Measurements from ENCODE around the gene USP19. TPM values are rescaled to one million over a fixed set of nuclear protein-coding genes. Genes with fewer than 3 reads are reported as not detected.
A peak's percentile ranks its signal among the peaks of the same experiment; 100 is the strongest.

Gene USP19
- total RNA-seq: 10 to 100 TPM; 77.8 to 78.2 TPM

DNA sequence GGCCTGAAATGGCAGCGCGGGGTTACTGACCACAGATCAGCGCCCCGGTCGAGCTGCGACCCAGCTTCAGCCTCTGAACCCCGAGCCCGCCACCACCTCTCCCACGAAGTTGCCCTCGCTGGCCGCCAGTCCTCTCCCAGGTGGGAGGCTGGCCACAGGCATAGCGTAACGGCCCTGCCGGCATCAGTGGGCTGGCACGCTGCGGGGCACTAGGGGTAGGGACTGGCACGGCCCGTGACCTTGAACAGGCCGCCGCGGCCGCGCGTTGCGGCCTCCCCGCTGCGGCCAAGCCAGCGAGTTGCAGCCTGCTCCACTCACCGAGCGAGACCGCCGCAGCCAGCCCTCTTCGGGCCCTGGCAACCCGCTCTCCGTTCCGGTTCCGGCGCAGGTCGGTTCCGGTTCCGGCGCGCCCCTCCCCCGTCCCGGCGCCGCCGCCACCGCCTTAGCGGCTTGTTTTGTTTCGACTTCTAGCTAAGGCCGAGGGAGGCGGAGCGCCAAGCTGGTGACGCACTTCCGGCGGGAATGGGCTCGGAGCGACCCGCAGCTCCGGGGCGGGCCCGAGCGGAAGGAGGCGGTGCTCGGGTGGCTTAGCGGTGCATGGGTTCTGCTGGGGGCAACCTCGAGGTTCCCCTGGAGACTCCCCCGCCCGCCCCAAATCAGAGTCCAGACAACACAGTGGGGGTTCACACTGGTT, at the start of gene USP19:
USP19 (minus strand) TSS at position 386 of the 694 bp plus-strand sequence. CDS start 1,678 bp downstream, outside the sequence.
- Mint-ChIP-seq H3K4me3 (peak within 1 kb of the TSS; percentile 92), H3K27ac (peak within 1 kb of the TSS; percentile 89), H3K4me1 (peaks cover 5% of the 10 kb centered on the region), H3K27me3 (no peaks in the 10 kb centered on the region), H3K9me3 (no peaks in the 10 kb centered on the region), H3K36me3 (peaks cover 10% of the 10 kb centered on the region)
- ATAC-seq (ENCODE audit: low read depth): peak; percentile 93
- POLR2A ChIA-PET: interaction anchor here (0.7 to 4.7 kb wide), 14 partner anchors 9 to 350 kb away, joined by 3 to 55 read pairs (median 4); partner anchors contain the start of genes DAG1, NDUFAF3, P4HTM and QARS1
- DNase-seq: peak; percentile 95

DNA sequence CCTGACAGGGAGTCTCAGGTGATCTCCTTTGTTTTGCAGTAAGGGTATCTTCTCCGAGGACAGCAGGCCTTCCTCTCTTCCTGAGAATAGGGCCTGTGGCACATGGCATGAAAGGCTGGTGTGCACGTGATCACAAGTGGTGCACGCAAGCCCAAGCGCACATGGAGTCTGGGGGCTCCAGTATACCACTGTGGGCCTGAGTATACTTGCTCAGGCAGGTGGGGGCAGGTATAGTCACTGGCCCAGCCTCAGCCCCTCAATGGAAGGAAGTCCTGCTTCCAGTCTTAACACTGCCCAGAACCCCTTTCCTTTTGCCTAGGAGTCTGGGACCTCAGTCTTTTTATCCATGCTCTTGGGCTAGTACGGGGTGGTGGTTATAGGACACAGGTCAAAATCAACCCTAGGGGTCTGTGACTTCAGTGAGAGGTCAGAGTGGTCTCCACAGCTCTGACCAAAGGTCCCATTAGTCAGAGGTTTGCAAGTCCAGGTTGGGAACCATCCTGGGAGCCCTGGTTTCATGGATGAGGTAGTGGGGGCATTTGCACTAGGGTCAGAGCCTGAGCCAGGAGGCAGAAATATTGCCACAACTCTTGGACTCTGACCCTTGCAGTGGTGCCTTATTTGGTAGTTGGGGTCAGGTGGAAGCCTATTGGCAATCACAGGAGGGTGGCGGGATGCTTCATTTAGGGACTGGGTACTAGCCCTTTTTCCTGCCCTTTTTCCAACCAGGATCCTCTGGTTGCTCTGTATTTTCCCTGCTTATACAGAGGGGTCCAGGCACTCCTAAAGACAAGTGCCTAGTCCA, 46.3 kb upstream of the USP19 start:
- peaks cover 31% of the 10 kb centered on the region for H3K4me1 Mint-ChIP-seq
- peaks cover under 1% of the 10 kb centered on the region for H3K27me3 Mint-ChIP-seq
- no peaks in the 10 kb centered on the region for H3K9me3 Mint-ChIP-seq
- H3K27ac Mint-ChIP-seq: peak overlapping the region; percentile 91
- POLR2A ChIA-PET: interaction anchor here (0.7 to 1.3 kb wide), 2 partner anchors 173 kb away, joined by 3 read pairs; partner anchors contain the start of gene USP4
- peaks cover 11% of the 10 kb centered on the region for H3K36me3 Mint-ChIP-seq
- H3K4me3 Mint-ChIP-seq: peak overlapping the region; percentile 88
- DNase-seq: no peak
- ATAC-seq (ENCODE audit: low read depth): no peak

GRCh38 chr3:49165771-49166751, 45.4 kb upstream of the USP19 start, which contains the start of gene CCDC71:
TSS of gene CCDC71 (minus strand) at chr3:49166331. CDS start at chr3:49164208, 2,123 bp downstream.
- Mint-ChIP-seq H3K4me1 (peaks cover 36% of the 10 kb centered on the region), H3K4me3 (peak within 1 kb of the TSS; percentile 94), H3K36me3 (peaks cover 11% of the 10 kb centered on the region), H3K9me3 (no peaks in the 10 kb centered on the region), H3K27me3 (no peaks in the 10 kb centered on the region), H3K27ac (peak within 1 kb of the TSS; percentile 91)
- peak; percentile 86 for DNase-seq
- peak; percentile 76 for ATAC-seq (ENCODE audit: low read depth)
- POLR2A ChIA-PET: interaction anchor here (0.7 to 1.4 kb wide), 4 partner anchors 46 to 246 kb away, joined by 3 to 5 read pairs (median 3); partner anchors contain the start of genes QRICH1, RHOA, TCTA and USP19

DNA sequence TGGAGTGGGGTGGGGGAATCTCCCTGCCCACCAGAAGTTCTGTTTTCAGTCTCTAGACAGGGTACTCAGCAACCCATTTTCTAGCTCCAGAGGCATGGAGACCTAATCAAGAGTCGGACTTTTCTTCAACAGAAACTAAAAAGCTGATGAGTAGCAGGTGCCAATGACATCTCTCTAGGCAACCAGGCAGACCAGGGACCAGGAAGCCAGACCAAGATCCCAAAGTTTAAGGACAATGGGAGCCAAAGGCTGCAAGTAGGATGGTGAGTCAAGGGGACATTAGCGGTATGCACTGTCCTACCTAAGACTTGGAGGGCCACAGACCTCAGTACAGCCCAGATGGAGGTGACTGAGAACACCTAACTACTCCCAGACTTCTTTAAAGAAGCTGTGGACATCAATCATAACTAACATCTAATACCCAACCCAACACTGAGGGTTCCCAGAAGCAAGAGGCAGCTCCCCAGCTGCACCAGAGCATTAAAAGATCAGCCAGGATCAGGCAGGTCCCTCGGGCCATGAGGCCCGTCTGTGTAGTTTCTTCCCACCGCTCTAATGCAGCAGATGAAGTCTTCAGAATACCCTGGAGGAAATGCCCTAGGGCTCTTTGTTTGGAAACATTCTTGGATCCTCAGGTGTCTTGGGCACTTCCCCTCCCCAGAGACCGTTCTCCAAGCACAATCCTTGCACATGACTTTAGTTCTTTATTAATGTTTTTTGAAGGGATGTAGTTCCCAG, 44.5 kb upstream of the USP19 start:
- Mint-ChIP-seq H3K9me3 (no peaks in the 10 kb centered on the region), H3K27me3 (no peaks in the 10 kb centered on the region), H3K27ac (peak overlapping the region; percentile 85), H3K4me3 (peak overlapping the region; percentile 94), H3K36me3 (peaks cover 11% of the 10 kb centered on the region), H3K4me1 (peaks cover 33% of the 10 kb centered on the region)
- DNase-seq (no peak), ATAC-seq (ENCODE audit: low read depth) (no peak)
- POLR2A ChIA-PET: interaction anchor here (1.1 to 1.4 kb wide), 3 partner anchors 45 to 246 kb away, joined by 3 to 5 read pairs (median 3); partner anchors contain the start of genes QRICH1, RHOA, TCTA and USP19

DNA sequence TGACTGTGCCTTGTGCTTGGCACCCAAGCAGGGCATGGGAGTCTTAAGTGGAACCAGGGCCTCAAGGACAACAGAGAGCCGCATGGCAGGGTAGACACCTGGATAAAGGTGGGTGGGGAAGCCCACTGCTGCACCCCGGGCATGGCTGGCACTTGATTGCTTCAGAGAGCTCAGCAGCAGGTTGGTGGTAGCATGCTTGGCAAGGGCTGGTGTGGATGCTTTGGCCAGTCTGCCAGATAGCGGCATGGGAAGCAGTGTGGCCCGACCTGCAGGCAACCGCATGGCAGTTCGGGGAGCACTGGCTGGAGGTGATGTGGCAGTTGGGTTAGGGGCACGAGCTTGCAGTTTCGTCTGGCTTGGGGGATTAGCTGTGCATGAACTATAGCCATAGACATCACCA, 43.0 kb upstream of the USP19 start:
- Mint-ChIP-seq H3K27me3 (no peaks in the 10 kb centered on the region), H3K4me3 (peak overlapping the region; percentile 27)
- POLR2A ChIA-PET: interaction anchor here (1.9 kb wide), 1 partner anchor 70 kb away, joined by 4 read pairs; the partner anchor contains the start of gene QRICH1

DNA sequence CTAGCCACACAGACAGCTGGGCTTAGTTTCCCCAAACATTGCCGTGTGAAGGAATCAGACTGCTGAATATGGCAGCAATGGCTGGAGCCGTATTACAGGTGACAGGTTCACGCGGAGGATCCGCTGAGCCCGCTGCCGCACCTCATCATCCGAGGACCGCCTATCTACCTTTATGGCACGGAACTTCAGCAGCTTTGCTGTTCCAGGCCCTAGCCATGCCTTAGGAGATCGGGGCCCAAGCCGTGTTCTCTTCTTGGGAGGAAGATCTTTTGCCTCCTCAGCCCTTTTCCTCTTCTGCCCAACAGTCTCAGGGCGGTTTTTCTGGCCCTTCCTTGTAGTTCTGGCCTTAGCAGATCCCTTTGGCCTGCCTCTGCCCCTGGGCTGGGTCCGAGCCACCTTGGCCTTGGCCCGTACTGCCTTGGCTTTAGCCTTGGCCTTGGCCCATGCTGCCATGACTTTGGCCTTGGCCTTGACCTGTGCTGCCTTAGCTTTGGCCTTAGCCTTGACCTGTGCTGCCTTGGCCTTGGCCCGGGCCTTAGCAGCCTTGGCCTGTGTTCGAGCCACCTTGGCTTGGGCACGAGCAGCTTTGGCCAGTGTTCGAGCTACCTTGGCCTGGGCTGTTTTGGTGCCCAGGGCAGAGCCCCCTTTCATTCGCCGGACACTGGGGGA, 42.3 kb upstream of the USP19 start:
- H3K27ac Mint-ChIP-seq: no peak overlapping the region

More for the DNA sequence above, 43.0 kb upstream of the USP19 start:
- peaks cover 33% of the 10 kb centered on the region for H3K4me1 Mint-ChIP-seq
- ATAC-seq (ENCODE audit: low read depth): no peak
- no peaks in the 10 kb centered on the region for H3K9me3 Mint-ChIP-seq
- DNase-seq: no peak
- no peak overlapping the region for H3K27ac Mint-ChIP-seq
- peaks cover 12% of the 10 kb centered on the region for H3K36me3 Mint-ChIP-seq

GRCh38 chr3:49161808-49162530, 41.3 kb upstream of the USP19 start:
- POLR2A ChIA-PET: interaction anchor here (1.9 kb wide), 1 partner anchor 68 kb away, joined by 4 read pairs; the partner anchor contains the start of gene QRICH1
- peaks cover 14% of the 10 kb centered on the region for H3K36me3 Mint-ChIP-seq
- H3K4me1 Mint-ChIP-seq: peaks cover 37% of the 10 kb centered on the region
- H3K27ac Mint-ChIP-seq: peak overlapping the region; percentile 30
- DNase-seq (no peak), ATAC-seq (ENCODE audit: low read depth) (no peak)
- no peaks in the 10 kb centered on the region for H3K9me3 Mint-ChIP-seq
- H3K4me3 Mint-ChIP-seq: peak overlapping the region; percentile 57
- no peaks in the 10 kb centered on the region for H3K27me3 Mint-ChIP-seq

More for the DNA sequence above, 42.3 kb upstream of the USP19 start:
- Mint-ChIP-seq H3K9me3 (no peaks in the 10 kb centered on the region), H3K36me3 (peaks cover 14% of the 10 kb centered on the region), H3K4me3 (no peak overlapping the region), H3K4me1 (peaks cover 37% of the 10 kb centered on the region), H3K27me3 (no peaks in the 10 kb centered on the region)
- DNase-seq: no peak
- POLR2A ChIA-PET: interaction anchor here (1.9 kb wide), 1 partner anchor 69 kb away, joined by 4 read pairs; the partner anchor contains the start of gene QRICH1
- no peak for ATAC-seq (ENCODE audit: low read depth)

DNA sequence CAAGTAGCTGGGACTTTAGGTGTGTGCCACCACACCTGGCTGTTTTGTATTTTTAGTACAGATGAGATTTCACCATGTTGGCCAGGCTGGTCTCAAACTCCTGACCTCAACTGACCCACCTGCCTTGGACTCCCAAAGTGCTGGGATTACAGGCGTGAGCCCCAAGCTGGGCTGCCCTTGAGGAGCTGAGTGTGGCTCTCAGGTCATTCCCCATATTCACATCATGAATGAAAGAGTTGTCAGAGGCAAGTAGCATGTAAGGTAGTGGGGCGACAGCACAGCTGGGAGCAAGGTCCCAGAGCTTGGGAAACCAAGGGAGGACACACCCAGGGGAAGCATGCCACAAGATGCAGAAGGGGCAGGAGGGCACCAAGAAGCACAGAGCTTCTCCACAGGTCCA, 40.6 kb upstream of the USP19 start:
- peaks cover 13% of the 10 kb centered on the region for H3K36me3 Mint-ChIP-seq
- H3K27ac Mint-ChIP-seq: no peak overlapping the region
- H3K9me3 Mint-ChIP-seq: no peaks in the 10 kb centered on the region
- no peak overlapping the region for H3K4me3 Mint-ChIP-seq
- H3K27me3 Mint-ChIP-seq: no peaks in the 10 kb centered on the region
- DNase-seq: no peak
- peaks cover 33% of the 10 kb centered on the region for H3K4me1 Mint-ChIP-seq
- ATAC-seq (ENCODE audit: low read depth): no peak
- POLR2A ChIA-PET: no interaction called here

- no peak for DNase-seq
- Mint-ChIP-seq H3K27ac (no peak overlapping the region), H3K36me3 (peaks cover 8% of the 10 kb centered on the region), H3K4me1 (peaks cover 20% of the 10 kb centered on the region), H3K27me3 (no peaks in the 10 kb centered on the region), H3K4me3 (no peak overlapping the region), H3K9me3 (no peaks in the 10 kb centered on the region)
- POLR2A ChIA-PET: interaction anchor here (0.6 to 1.4 kb wide), 4 partner anchors 11 to 180 kb away, joined by 4 to 7 read pairs (median 4); partner anchors contain the start of gene NDUFAF3
- ATAC-seq (ENCODE audit: low read depth): no peak
Observed at GRCh38 chr3:49158792-49159191, 38.2 kb upstream of the USP19 start.

DNA sequence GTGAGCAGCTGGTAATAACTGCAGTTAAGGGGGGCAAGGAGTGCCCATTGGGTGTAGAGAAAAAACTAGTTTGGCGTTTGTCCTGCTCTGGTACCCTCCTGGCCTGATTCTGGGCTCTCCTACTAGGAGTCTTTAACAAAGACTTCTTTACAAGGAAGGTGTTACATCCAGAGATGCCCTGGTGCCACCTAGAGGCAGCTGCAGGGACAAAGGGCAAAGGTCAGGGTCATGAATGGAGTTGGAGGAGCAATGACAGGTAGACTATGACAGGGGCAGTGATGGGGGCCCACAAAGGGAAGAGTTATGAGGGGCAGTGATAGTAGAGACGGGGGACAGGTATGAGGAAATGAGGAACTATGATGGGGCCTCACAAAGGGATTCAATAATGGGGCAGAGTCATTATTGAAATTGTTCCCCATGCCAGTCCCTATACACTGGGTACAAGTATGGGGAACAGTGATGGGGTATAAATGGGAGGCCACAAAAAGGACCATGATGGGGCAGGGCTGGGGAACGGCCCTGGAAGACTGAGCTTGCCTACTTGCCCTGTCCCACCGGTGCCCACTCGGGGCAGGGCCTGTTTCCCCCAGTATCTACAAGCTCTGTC, 37.6 kb upstream of the USP19 start:
- Mint-ChIP-seq H3K27me3 (no peaks in the 10 kb centered on the region), H3K27ac (peak overlapping the region; percentile 32), H3K4me3 (no peak overlapping the region), H3K36me3 (peaks cover 5% of the 10 kb centered on the region), H3K4me1 (peaks cover 20% of the 10 kb centered on the region), H3K9me3 (no peaks in the 10 kb centered on the region)
- DNase-seq (peak; percentile 59), ATAC-seq (ENCODE audit: low read depth) (peak; percentile 72)
- POLR2A ChIA-PET: interaction anchor here (0.6 to 1.4 kb wide), 4 partner anchors 38 to 181 kb away, joined by 3 to 5 read pairs (median 4); partner anchors contain the start of genes NDUFAF3 and USP19

Data from activated naive CD8-positive, alpha-beta T cell treated with anti-CD3 and anti-CD28 coated beads, Interleukin-2, amount 10 ng/mL, durations not matched to agents 7 days and 5 days (primary cell).